HEK293T (cell line): ENCODE results near the gene PRDX6.

Experiments
- ARNT ChIP-seq: fragments of 450-650 bp; IDR thresholded peaks from 2 replicates; pipeline ENCODE4 v1.6.1; 2017; ENCODE audit warnings: mild to moderate bottlenecking
- FOXA1 ChIP-seq: fragments of 450-650 bp; IDR thresholded peaks from 2 replicates; pipeline ENCODE4 v1.6.1; 2016; ENCODE audit warnings: mild to moderate bottlenecking
- FOXK2 ChIP-seq: fragments of 450-650 bp; IDR thresholded peaks from 2 replicates; pipeline ENCODE4 v1.6.1; 2016; ENCODE audit warnings: mild to moderate bottlenecking
- FOXM1 ChIP-seq: fragments of 450-650 bp; IDR thresholded peaks from 2 replicates; pipeline ENCODE4 v1.6.1; 2017; ENCODE audit warnings: mild to moderate bottlenecking, borderline replicate concordance
- LEF1 ChIP-seq: fragments of 450-650 bp; IDR thresholded peaks from 2 replicates; pipeline ENCODE4 v1.6.1; 2017; ENCODE audit warnings: mild to moderate bottlenecking, borderline replicate concordance
- NFRKB ChIP-seq: fragments of 450-650 bp; IDR thresholded peaks from 2 replicates; pipeline ENCODE4 v1.6.1; 2016; ENCODE audit warnings: mild to moderate bottlenecking, moderate library complexity
- SP1 ChIP-seq: fragments of 450-650 bp; IDR thresholded peaks from 2 replicates; pipeline ENCODE4 v1.6.1; 2017
- SUZ12 ChIP-seq: fragments of 450-650 bp; IDR thresholded peaks from 2 replicates; pipeline ENCODE4 v1.6.1; 2016; ENCODE audit warnings: mild to moderate bottlenecking
- TF ChIP-seq, protein P1 (sequence below): fragments of 450-650 bp; IDR thresholded peaks from 2 replicates; pipeline ENCODE4 v1.6.1; 2016

DNA sequence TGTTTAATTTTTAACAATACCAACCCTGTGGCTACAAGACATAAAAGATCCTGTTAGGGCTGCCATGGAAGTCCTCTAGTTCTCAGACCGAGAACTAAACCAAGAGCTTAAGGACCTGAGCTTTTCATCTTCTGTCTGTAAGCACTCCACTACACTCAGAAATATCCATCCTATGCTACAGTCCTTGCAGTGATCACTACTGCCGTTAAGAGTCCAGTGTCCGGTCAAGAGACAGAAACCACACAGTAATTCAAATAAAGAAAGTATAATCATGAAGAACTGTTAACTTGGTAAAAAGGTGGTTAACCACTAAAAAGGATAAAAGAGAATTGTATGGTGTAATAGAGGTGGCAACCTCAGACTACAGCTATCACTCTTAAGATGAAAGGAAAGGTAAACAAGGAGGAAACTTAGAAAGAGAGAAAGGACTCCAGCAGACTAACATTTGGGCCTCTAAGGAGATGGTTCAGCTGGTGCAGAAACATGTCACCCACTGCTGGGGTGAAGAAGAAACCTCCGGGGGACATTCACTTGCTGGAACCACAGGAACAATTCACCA lies 22.1 kb upstream of the PRDX6 start:
- TF ChIP-seq FOXA1 (no peak), SP1 (no peak), FOXM1 (no peak), LEF1 (no peak), NFRKB (no peak), FOXK2 (no peak), SUZ12 (no peak), ARNT (no peak)
- TF ChIP-seq, protein P1, sequence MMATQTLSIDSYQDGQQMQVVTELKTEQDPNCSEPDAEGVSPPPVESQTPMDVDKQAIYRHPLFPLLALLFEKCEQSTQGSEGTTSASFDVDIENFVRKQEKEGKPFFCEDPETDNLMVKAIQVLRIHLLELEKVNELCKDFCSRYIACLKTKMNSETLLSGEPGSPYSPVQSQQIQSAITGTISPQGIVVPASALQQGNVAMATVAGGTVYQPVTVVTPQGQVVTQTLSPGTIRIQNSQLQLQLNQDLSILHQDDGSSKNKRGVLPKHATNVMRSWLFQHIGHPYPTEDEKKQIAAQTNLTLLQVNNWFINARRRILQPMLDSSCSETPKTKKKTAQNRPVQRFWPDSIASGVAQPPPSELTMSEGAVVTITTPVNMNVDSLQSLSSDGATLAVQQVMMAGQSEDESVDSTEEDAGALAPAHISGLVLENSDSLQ, result no peak
